ENCODE data around the gene ZNF687.

- TF ChIP-seq CTCF (conservative IDR thresholded peaks at IDR 0.05 in 1 of 2, IDR thresholded peaks at IDR 0.05 in 1 of 2; ENCODE audit: low read depth in 1 of 2, low read length in 2 of 2) (no peak), EZH2 (IDR thresholded peaks at IDR 0.05; ENCODE audit: low read length, missing control alignments) (no peak)
Measured at GRCh38 chr1:151273924-151274466, 8.1 kb upstream of the ZNF687 start.

All from fibroblast of lung (primary cell).